Measurements from ENCODE around the gene FANCC.

DNA sequence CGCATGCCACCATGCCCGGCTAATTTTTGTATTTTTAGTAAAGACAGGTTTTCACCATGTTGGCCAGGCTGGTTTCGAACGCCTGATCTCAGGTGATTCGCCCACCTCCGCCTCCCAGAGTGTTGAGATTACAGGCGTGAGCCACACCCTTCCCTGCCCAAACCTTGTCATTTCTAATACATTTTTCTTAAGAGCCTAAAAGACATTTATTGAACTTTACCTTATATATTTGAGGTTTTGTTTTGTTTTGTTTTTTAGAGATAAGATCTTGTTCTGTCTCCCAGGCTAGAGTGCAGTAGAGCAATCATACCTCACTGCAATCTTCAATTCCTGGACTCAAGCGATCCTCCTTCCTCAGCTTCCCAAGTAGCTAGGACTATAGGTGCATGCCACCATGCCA lies 39.8 kb upstream of the FANCC start:
- TF ChIP-seq, protein P1, sequence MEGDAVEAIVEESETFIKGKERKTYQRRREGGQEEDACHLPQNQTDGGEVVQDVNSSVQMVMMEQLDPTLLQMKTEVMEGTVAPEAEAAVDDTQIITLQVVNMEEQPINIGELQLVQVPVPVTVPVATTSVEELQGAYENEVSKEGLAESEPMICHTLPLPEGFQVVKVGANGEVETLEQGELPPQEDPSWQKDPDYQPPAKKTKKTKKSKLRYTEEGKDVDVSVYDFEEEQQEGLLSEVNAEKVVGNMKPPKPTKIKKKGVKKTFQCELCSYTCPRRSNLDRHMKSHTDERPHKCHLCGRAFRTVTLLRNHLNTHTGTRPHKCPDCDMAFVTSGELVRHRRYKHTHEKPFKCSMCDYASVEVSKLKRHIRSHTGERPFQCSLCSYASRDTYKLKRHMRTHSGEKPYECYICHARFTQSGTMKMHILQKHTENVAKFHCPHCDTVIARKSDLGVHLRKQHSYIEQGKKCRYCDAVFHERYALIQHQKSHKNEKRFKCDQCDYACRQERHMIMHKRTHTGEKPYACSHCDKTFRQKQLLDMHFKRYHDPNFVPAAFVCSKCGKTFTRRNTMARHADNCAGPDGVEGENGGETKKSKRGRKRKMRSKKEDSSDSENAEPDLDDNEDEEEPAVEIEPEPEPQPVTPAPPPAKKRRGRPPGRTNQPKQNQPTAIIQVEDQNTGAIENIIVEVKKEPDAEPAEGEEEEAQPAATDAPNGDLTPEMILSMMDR (IDR thresholded peaks at IDR 0.05): no peak
- no peak for TF ChIP-seq POLR2A (IDR thresholded peaks at IDR 0.05)

Data from body of pancreas (tissue), 4 donors.